Activated T-cell treated with anti-CD3 and anti-CD28 coated beads, Interleukin-2, amount 50 U/mL, for 4 hours (primary cell): ENCODE measurements around the gene CTSC. TPM values are rescaled to one million over a fixed set of nuclear protein-coding genes. Genes with fewer than 3 reads are reported as not detected.
A peak's percentile ranks its signal among the peaks of the same experiment; 100 is the strongest.

Experiments
- ATAC-seq, 2 donors: fragments of 200-7000 bp; cut with Tn5 transposase; one replicate each; pipeline ENCODE4 v1.10.0; 2021
- DNase-seq: peaks from one replicate; pipeline ENCODE4 v3.0.0-alpha.2; 2020
- H3K27me3 Mint-ChIP-seq: one replicate; pipeline ENCODE4 v1.8.0; 2021; ENCODE audit warnings: low read depth, mixed read lengths
- H3K36me3 Mint-ChIP-seq: one replicate; pipeline ENCODE4 v1.8.0; 2022; ENCODE audit warnings: mixed read lengths; ENCODE audit not compliant: insufficient read depth
- H3K4me1 Mint-ChIP-seq: one replicate; pipeline ENCODE4 v1.8.0; 2021; ENCODE audit warnings: low read depth, mixed read lengths
- H3K4me3 Mint-ChIP-seq: one replicate; pipeline ENCODE4 v1.8.0; 2021; ENCODE audit warnings: mild to moderate bottlenecking, moderate library complexity, mixed read lengths
- H3K9me3 Mint-ChIP-seq: one replicate; pipeline ENCODE4 v1.8.0; 2021; ENCODE audit warnings: mixed read lengths
- total RNA-seq, 3 donors: library from RNA; stranded (reverse); gene quantifications; one replicate each; pipeline ENCODE4 v1.2.1, GENCODE V29; 2021

The CTSC gene
- total RNA-seq, 3 donors from 2014 or later, result 67.2 to 129 (median 110) TPM

GRCh38 chr11:88320149-88320559 lies 17.4 kb downstream of the CTSC start:
- H3K9me3 Mint-ChIP-seq, result no peaks in the 10 kb centered on the region
- no peaks in the 10 kb centered on the region for H3K27me3 Mint-ChIP-seq
- no peak for ATAC-seq
- no peak for DNase-seq
- H3K4me3 Mint-ChIP-seq, result no peak overlapping the region
- H3K4me1 Mint-ChIP-seq, result peaks cover 46% of the 10 kb centered on the region
- peaks cover 51% of the 10 kb centered on the region for H3K36me3 Mint-ChIP-seq

- ATAC-seq (no peak), DNase-seq (no peak)
- Mint-ChIP-seq H3K9me3 (no peaks in the 10 kb centered on the region), H3K27me3 (no peaks in the 10 kb centered on the region), H3K4me3 (no peak overlapping the region), H3K4me1 (peaks cover 30% of the 10 kb centered on the region), H3K36me3 (peaks cover 46% of the 10 kb centered on the region)
Measured at GRCh38 chr11:88318017-88318416, 19.5 kb downstream of the CTSC start.

GRCh38 chr11:88317536-88317935 lies 20.0 kb downstream of the CTSC start:
- Mint-ChIP-seq H3K4me1 (peaks cover 28% of the 10 kb centered on the region), H3K27me3 (no peaks in the 10 kb centered on the region), H3K4me3 (no peak overlapping the region), H3K36me3 (peaks cover 45% of the 10 kb centered on the region), H3K9me3 (no peaks in the 10 kb centered on the region)
- DNase-seq, result no peak
- ATAC-seq, result no peak

GRCh38 chr11:88315981-88316441 lies 21.5 kb downstream of the CTSC start:
- Mint-ChIP-seq H3K36me3 (peaks cover 42% of the 10 kb centered on the region), H3K9me3 (no peaks in the 10 kb centered on the region), H3K4me1 (peaks cover 20% of the 10 kb centered on the region), H3K4me3 (no peak overlapping the region), H3K27me3 (no peaks in the 10 kb centered on the region)
- DNase-seq (no peak), ATAC-seq (no peak)

- no peaks in the 10 kb centered on the region for H3K27me3 Mint-ChIP-seq
- peaks cover 39% of the 10 kb centered on the region for H3K36me3 Mint-ChIP-seq
- no peaks in the 10 kb centered on the region for H3K9me3 Mint-ChIP-seq
- H3K4me1 Mint-ChIP-seq, result peaks cover 17% of the 10 kb centered on the region
- no peak for ATAC-seq
- H3K4me3 Mint-ChIP-seq, result no peak overlapping the region
- no peak for DNase-seq
Measured at GRCh38 chr11:88315015-88315414, 22.5 kb downstream of the CTSC start.

- no peaks in the 10 kb centered on the region for H3K9me3 Mint-ChIP-seq
- peaks cover 47% of the 10 kb centered on the region for H3K36me3 Mint-ChIP-seq
- DNase-seq (no peak), ATAC-seq (no peak)
- no peaks in the 10 kb centered on the region for H3K27me3 Mint-ChIP-seq
- H3K4me1 Mint-ChIP-seq, result peaks cover 19% of the 10 kb centered on the region
- H3K4me3 Mint-ChIP-seq, result no peak overlapping the region
Measured at GRCh38 chr11:88313441-88313840, 24.1 kb downstream of the CTSC start.

GRCh38 chr11:88312628-88313027 lies 24.9 kb downstream of the CTSC start:
- no peaks in the 10 kb centered on the region for H3K9me3 Mint-ChIP-seq
- no peaks in the 10 kb centered on the region for H3K27me3 Mint-ChIP-seq
- DNase-seq (no peak), ATAC-seq (no peak)
- H3K36me3 Mint-ChIP-seq, result peaks cover 44% of the 10 kb centered on the region
- H3K4me1 Mint-ChIP-seq, result peaks cover 22% of the 10 kb centered on the region
- no peak overlapping the region for H3K4me3 Mint-ChIP-seq

GRCh38 chr11:88310246-88310645 lies 27.3 kb downstream of the CTSC start:
- no peak for ATAC-seq
- peaks cover 59% of the 10 kb centered on the region for H3K36me3 Mint-ChIP-seq
- H3K27me3 Mint-ChIP-seq, result no peaks in the 10 kb centered on the region
- DNase-seq, result no peak
- H3K9me3 Mint-ChIP-seq, result peaks cover 5% of the 10 kb centered on the region
- no peak overlapping the region for H3K4me3 Mint-ChIP-seq
- H3K4me1 Mint-ChIP-seq, result peaks cover 29% of the 10 kb centered on the region

- peaks cover 5% of the 10 kb centered on the region for H3K9me3 Mint-ChIP-seq
- H3K27me3 Mint-ChIP-seq, result no peaks in the 10 kb centered on the region
- no peak for ATAC-seq
- DNase-seq, result no peak
- H3K4me3 Mint-ChIP-seq, result no peak overlapping the region
- peaks cover 58% of the 10 kb centered on the region for H3K36me3 Mint-ChIP-seq
- peaks cover 30% of the 10 kb centered on the region for H3K4me1 Mint-ChIP-seq
Measured at GRCh38 chr11:88308576-88308975, 29.0 kb downstream of the CTSC start.

GRCh38 chr11:88307749-88308425 lies 29.6 kb downstream of the CTSC start:
- Mint-ChIP-seq H3K27me3 (no peaks in the 10 kb centered on the region), H3K9me3 (peaks cover 5% of the 10 kb centered on the region), H3K4me3 (no peak overlapping the region), H3K36me3 (peaks cover 58% of the 10 kb centered on the region), H3K4me1 (peaks cover 34% of the 10 kb centered on the region)
- DNase-seq (no peak), ATAC-seq (peak in 1 of 2 donors; percentile 25)

GRCh38 chr11:88306785-88307184 lies 30.8 kb downstream of the CTSC start:
- no peak for ATAC-seq
- DNase-seq, result no peak
- Mint-ChIP-seq H3K9me3 (peaks cover 5% of the 10 kb centered on the region), H3K4me3 (no peak overlapping the region), H3K36me3 (peaks cover 54% of the 10 kb centered on the region), H3K27me3 (no peaks in the 10 kb centered on the region), H3K4me1 (peaks cover 36% of the 10 kb centered on the region)

GRCh38 chr11:88305430-88305829 lies 32.1 kb downstream of the CTSC start:
- DNase-seq (no peak), ATAC-seq (no peak)
- no peaks in the 10 kb centered on the region for H3K27me3 Mint-ChIP-seq
- H3K4me3 Mint-ChIP-seq, result no peak overlapping the region
- peaks cover 58% of the 10 kb centered on the region for H3K36me3 Mint-ChIP-seq
- H3K9me3 Mint-ChIP-seq, result peaks cover 5% of the 10 kb centered on the region
- H3K4me1 Mint-ChIP-seq, result peaks cover 46% of the 10 kb centered on the region

GRCh38 chr11:88304352-88304751 lies 33.2 kb downstream of the CTSC start:
- Mint-ChIP-seq H3K4me3 (no peak overlapping the region), H3K27me3 (no peaks in the 10 kb centered on the region), H3K4me1 (peaks cover 44% of the 10 kb centered on the region), H3K9me3 (peaks cover 5% of the 10 kb centered on the region), H3K36me3 (peaks cover 63% of the 10 kb centered on the region)
- DNase-seq (no peak), ATAC-seq (no peak)

- DNase-seq (no peak), ATAC-seq (no peak)
- H3K27me3 Mint-ChIP-seq, result no peaks in the 10 kb centered on the region
- peaks cover 68% of the 10 kb centered on the region for H3K36me3 Mint-ChIP-seq
- no peak overlapping the region for H3K4me3 Mint-ChIP-seq
- H3K9me3 Mint-ChIP-seq, result peaks cover 5% of the 10 kb centered on the region
- H3K4me1 Mint-ChIP-seq, result peaks cover 46% of the 10 kb centered on the region
Measured at GRCh38 chr11:88303037-88303436, 34.5 kb downstream of the CTSC start.

GRCh38 chr11:88301488-88302140 lies 35.9 kb downstream of the CTSC start:
- Mint-ChIP-seq H3K36me3 (peaks cover 73% of the 10 kb centered on the region), H3K9me3 (peaks cover 5% of the 10 kb centered on the region), H3K4me1 (peaks cover 41% of the 10 kb centered on the region), H3K27me3 (no peaks in the 10 kb centered on the region), H3K4me3 (peak overlapping the region; percentile 39)
- DNase-seq (no peak), ATAC-seq (peak; percentile 56 to 79)
